ENCODE measurements around the gene WDR7. TPM values are rescaled to one million over a fixed set of nuclear protein-coding genes. Genes with fewer than 3 reads are reported as not detected.

WDR7 gene
- total RNA-seq, 1 donor from 2014 or later: 13.5 TPM

DNA sequence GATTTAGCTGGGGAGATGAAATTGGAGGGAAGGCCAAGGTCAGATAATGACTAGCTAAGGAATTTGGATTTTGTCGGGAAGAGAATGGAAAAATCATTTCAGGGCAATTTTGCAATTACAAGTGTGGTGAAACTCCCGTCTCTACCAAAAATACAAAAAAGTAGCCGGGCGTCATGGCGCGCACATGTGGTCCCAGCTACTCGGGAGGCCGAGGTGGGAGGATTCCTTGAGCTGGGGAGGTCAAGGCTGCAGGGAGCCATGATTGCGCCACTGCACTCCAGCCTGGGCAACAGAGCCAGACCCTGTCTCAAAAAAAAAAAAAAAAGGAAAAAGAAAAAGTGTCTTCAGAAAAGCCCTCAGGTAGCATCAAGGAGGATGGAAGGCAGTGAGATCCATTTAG, 11.6 kb upstream of the WDR7 start:
- TF ChIP-seq, protein P1, sequence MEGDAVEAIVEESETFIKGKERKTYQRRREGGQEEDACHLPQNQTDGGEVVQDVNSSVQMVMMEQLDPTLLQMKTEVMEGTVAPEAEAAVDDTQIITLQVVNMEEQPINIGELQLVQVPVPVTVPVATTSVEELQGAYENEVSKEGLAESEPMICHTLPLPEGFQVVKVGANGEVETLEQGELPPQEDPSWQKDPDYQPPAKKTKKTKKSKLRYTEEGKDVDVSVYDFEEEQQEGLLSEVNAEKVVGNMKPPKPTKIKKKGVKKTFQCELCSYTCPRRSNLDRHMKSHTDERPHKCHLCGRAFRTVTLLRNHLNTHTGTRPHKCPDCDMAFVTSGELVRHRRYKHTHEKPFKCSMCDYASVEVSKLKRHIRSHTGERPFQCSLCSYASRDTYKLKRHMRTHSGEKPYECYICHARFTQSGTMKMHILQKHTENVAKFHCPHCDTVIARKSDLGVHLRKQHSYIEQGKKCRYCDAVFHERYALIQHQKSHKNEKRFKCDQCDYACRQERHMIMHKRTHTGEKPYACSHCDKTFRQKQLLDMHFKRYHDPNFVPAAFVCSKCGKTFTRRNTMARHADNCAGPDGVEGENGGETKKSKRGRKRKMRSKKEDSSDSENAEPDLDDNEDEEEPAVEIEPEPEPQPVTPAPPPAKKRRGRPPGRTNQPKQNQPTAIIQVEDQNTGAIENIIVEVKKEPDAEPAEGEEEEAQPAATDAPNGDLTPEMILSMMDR (IDR thresholded peaks at IDR 0.05): no peak
- intact Hi-C loops (cut with DNase I): no loop called here

GRCh38 chr18:56641714-56642337, 9.3 kb upstream of the WDR7 start:
- TF ChIP-seq, protein P1 (IDR thresholded peaks at IDR 0.05): no peak
- no peak for DNase-seq (ENCODE audit: low spot score in 2 of 2)
- H3K4me3 ChIP-seq: no peak overlapping the region
- no peak overlapping the region for H3K27ac ChIP-seq
- H3K4me1 ChIP-seq: peaks cover 0 to 2% of the 10 kb centered on the region in 2 donors
- H3K36me3 ChIP-seq: no peaks in the 10 kb centered on the region
- no peaks in the 10 kb centered on the region for H3K27me3 ChIP-seq
- intact Hi-C loops (cut with DNase I): loop anchor here (10.0 kb wide), 1 partner anchor 1317 kb away; no protein-coding TSS in a partner anchor
- no peaks in the 10 kb centered on the region for H3K9me3 ChIP-seq

More for the DNA sequence above, 11.6 kb upstream of the WDR7 start:
- Histone ChIP-seq H3K4me1 (peaks cover 0 to 5% of the 10 kb centered on the region in 2 donors), H3K9me3 (no peaks in the 10 kb centered on the region), H3K36me3 (no peaks in the 10 kb centered on the region), H3K27ac (peak overlapping the region in 1 of 2 donors; percentile 98), H3K4me3 (no peak overlapping the region), H3K27me3 (no peaks in the 10 kb centered on the region)
- DNase-seq (ENCODE audit: low spot score in 2 of 2): no peak

- Histone ChIP-seq H3K4me1 (peaks cover 0 to 2% of the 10 kb centered on the region in 2 donors), H3K4me3 (no peak overlapping the region), H3K36me3 (no peaks in the 10 kb centered on the region), H3K27ac (no peak overlapping the region), H3K27me3 (no peaks in the 10 kb centered on the region), H3K9me3 (no peaks in the 10 kb centered on the region)
- intact Hi-C loops (cut with DNase I): loop anchor here (10.0 kb wide), 1 partner anchor 1319 kb away; no protein-coding TSS in a partner anchor
- TF ChIP-seq, protein P1 (IDR thresholded peaks at IDR 0.05): no peak
- no peak for DNase-seq (ENCODE audit: low spot score in 2 of 2)
Measured at GRCh38 chr18:56643381-56643780, 7.8 kb upstream of the WDR7 start.

DNA sequence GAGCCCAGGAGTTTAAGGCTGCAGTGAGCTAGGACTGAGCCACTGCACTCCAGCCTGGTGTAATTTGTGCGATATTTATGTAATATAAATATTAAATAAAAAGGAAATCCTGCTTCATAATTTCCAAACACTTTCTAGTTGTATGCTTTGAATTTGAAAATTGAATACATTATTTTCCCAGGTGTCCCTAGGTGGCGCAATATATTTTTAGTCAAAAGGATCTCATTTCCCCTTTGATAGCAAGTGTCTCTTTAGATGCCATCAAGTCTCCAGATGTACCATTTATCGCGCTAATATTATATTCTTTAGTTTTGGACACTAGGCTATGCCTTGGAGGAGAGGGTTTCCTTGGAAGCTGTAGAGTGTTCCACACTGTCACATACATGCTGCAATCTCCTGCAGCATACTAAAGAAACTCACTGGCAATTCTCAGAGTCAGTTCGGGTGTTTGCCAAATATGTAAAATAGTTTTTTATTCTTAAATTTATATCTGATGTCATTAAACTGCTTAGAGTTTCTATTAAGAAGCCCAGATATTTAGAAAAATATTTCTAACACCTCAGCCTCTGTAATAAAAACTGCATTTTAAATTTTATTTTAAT, 5.6 kb upstream of the WDR7 start:
- H3K27me3 ChIP-seq: no peaks in the 10 kb centered on the region
- no peak overlapping the region for H3K4me3 ChIP-seq
- no peaks in the 10 kb centered on the region for H3K9me3 ChIP-seq
- no peaks in the 10 kb centered on the region for H3K36me3 ChIP-seq
- intact Hi-C loops (cut with DNase I): loop anchor here (10.0 kb wide), 1 partner anchor 1321 kb away; no protein-coding TSS in a partner anchor
- DNase-seq (ENCODE audit: low spot score in 2 of 2): no peak
- TF ChIP-seq, protein P1 (IDR thresholded peaks at IDR 0.05): peak in 1 of 3 experiments; percentile 34
- no peak overlapping the region for H3K27ac ChIP-seq
- H3K4me1 ChIP-seq: no peaks in the 10 kb centered on the region

GRCh38 chr18:56647071-56647470, 4.1 kb upstream of the WDR7 start:
- TF ChIP-seq, protein P1 (IDR thresholded peaks at IDR 0.05): no peak
- Histone ChIP-seq H3K27ac (no peak overlapping the region), H3K27me3 (no peaks in the 10 kb centered on the region), H3K4me3 (no peak overlapping the region), H3K9me3 (no peaks in the 10 kb centered on the region), H3K36me3 (no peaks in the 10 kb centered on the region), H3K4me1 (peaks cover 5 to 7% of the 10 kb centered on the region in 2 donors)
- intact Hi-C loops (cut with DNase I): loop anchor here (10.0 kb wide), 1 partner anchor 1322 kb away; no protein-coding TSS in a partner anchor
- no peak for DNase-seq (ENCODE audit: low spot score in 2 of 2)

Measured in ascending aorta (tissue), 2 donors.